ENCODE data around the gene PNMA5.

Gene PNMA5

GRCh38 chrX:152958524-152959465 lies 35.1 kb downstream of the PNMA5 start:
- DNase-seq, result peak; percentile 72

DNA sequence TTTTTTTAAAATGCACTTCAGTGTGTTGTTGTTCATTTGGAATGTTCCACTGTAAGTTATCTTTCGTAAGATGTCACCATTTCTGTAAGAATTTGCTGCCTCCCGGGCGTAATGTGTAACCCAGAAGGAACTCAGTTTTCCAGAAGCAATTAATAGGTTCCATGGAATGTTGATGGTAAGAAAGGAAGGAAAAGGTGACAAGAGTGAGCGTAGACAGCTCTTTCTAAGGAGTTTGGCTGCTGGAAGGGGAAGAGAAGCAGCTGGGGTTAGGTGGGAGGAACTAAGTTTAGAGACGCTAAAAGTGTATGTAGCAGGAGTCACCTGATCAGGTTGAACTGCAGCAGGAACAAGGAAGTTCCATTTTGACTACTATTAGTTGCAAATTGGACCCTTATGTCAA lies 35.9 kb downstream of the PNMA5 start:
- no peak for DNase-seq

- DNase-seq, result no peak
Observed at GRCh38 chrX:152950786-152951185, 43.1 kb downstream of the PNMA5 start.

GRCh38 chrX:152949114-152949513 lies 44.8 kb downstream of the PNMA5 start:
- DNase-seq, result no peak

DNA sequence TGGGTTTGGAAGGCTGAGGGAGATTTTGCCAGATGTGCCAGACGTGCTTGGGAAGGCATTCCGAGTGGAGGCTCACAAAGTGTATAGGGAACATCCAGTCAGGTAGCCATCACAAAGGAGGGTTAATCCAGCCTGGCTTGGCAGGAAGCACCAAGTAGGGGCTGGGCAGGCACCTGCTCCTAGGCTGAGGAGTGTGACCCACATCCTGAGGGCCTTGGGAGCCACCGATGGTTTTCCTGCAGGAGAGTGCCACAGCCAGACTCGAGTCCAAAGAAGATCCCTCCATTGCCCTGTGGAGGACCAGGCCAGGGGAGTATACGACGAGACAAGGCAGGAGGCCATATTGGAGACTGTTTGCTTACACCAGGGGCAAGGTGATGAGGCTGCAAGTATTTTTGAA lies 47.2 kb downstream of the PNMA5 start:
- no peak for DNase-seq

DNA sequence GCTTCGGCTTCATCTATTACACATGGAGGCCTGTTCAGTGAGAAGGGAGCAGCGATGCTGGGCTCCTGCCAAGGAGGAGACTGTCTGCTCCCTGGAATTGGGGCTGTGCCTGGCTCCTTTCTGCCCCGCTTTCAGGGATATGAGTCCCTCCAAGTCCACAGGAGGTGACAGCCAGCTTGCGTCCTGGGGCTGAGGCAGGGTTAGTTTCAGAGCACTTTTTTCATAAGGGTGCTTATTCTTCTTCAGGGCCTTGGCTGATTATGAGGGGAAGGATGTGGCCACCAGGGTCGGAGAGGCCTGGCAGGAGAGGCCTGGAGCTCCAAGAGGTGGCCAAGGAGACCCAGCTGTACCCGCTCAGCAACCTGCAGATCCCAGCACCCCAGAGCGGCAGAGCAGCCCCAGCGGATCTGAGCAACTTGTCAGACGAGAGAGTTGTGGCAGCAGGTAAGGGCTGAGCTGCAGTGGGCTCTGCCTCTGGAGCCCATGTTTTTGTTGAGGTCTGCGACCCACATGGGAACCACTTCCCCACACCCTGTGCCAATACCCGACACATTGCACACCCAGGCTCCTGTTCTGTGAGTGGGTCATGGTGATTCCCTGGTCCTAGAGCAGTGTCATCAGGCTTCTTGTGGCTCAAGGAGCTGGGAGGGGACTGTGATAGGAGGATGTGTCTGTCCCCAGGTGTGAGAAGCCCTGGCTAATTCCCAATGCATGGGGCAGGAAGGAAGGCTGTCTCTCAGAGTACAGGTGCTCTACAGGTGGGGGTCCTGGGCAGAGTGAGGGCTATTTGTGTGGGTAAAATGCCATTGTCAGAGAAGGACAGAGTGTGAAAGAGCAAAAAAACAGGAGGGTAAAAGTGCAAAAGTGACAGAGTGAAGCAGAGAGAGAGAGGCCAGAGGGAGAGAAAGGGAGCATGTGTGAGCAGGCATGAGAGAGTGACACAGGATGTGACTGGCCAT lies 48.6 kb downstream of the PNMA5 start:
- DNase-seq, result no peak

DNA sequence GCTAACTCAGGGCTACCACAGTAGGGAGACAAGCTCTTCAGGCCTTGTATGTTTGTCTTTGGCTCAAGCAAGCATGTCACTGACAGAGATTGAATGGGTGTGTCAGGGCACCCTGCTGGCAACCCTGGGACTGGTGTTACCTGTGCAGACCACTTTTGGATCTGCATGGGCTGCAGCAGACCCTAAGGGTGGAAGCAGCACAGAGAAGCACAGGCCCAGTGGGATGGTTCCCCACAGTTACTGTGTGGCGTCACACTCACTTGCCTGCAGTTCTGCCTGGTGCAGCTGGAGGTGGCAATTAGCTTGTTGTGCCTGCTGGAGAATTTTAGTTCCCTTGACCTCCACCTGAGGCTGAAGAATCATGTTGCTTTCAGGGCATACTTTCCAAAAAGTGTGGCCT lies 50.1 kb downstream of the PNMA5 start:
- no peak for DNase-seq

DNA sequence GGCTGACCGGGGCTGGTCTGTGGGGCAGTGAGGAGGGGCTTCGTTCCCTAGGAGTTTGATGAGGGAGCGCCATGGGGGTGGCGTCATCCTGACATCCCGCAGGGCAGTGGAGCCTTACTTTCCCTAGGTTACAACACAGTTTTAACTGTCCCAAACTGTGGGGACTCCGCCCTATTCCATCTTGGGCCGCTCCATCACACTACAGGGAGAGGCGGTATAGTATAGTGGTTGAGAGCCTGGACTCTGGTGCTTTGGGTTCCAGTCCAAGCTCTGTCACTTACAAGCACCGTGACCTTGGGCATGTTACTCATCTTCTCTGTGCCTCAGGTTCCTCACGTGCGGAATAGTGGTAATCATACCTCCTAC lies 51.9 kb downstream of the PNMA5 start:
- no peak for DNase-seq

GRCh38 chrX:152941328-152942076 lies 52.4 kb downstream of the PNMA5 start:
- DNase-seq, result peak; percentile 39

All from NCI-H187 treated with DMSO at 0.1 percent for 48 hours (cell line).